Measurements from ENCODE around the gene PDE10A. TPM values are rescaled to one million over a fixed set of nuclear protein-coding genes. Genes with fewer than 3 reads are reported as not detected.
"Not testable (repeated sequence)": the region's sequence is repeated elsewhere in the genome, so short reads cannot be mapped to it uniquely, and the experiment has no call there.

The PDE10A gene
- total RNA-seq, 2 experiments from 2014 or later: not detected

GRCh38 chr6:165594584-165595333 is 68.3 kb downstream of the PDE10A start:
- DNase-seq (no peak), ATAC-seq (no peak)
- ChIA-PET CTCF (no interaction called here), POLR2A (no interaction called here)
- TF ChIP-seq, protein P1, sequence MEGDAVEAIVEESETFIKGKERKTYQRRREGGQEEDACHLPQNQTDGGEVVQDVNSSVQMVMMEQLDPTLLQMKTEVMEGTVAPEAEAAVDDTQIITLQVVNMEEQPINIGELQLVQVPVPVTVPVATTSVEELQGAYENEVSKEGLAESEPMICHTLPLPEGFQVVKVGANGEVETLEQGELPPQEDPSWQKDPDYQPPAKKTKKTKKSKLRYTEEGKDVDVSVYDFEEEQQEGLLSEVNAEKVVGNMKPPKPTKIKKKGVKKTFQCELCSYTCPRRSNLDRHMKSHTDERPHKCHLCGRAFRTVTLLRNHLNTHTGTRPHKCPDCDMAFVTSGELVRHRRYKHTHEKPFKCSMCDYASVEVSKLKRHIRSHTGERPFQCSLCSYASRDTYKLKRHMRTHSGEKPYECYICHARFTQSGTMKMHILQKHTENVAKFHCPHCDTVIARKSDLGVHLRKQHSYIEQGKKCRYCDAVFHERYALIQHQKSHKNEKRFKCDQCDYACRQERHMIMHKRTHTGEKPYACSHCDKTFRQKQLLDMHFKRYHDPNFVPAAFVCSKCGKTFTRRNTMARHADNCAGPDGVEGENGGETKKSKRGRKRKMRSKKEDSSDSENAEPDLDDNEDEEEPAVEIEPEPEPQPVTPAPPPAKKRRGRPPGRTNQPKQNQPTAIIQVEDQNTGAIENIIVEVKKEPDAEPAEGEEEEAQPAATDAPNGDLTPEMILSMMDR (IDR thresholded peaks at IDR 0.05): no peak
- Mint-ChIP-seq H3K9me3 (peaks cover 2% of the 10 kb centered on the region), H3K27ac (no peak overlapping the region), H3K4me1 (ENCODE audit: low read depth) (no peaks in the 10 kb centered on the region), H3K27me3 (no peaks in the 10 kb centered on the region), H3K36me3 (ENCODE audit: low read depth) (no peaks in the 10 kb centered on the region), H3K4me3 (no peak overlapping the region)
- intact Hi-C loops (cut with micrococcal nuclease): no loop called here

DNA sequence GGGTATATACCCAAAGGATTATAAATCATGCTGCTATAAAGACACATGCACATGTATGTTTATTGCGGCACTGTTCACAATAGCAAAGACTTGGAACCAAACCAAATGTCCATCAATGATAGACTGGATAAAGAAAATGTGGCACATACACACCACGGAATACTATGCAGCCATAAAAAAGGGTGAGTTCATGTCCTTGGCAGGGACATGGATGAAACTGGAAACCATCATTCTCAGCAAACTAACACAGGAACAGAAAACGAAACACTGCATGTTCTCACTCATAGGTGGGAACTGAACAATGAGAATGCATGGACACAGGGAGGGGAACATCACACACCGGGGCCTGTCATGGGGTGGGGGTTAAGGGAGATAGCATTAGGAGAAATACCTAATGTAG is 70.1 kb downstream of the PDE10A start:
- H3K27me3 Mint-ChIP-seq; H3K36me3 Mint-ChIP-seq (ENCODE audit: low read depth); H3K4me3 Mint-ChIP-seq; DNase-seq; H3K27ac Mint-ChIP-seq; ATAC-seq; H3K9me3 Mint-ChIP-seq; CTCF ChIA-PET; intact Hi-C loops (cut with micrococcal nuclease); POLR2A ChIA-PET; H3K4me1 Mint-ChIP-seq (ENCODE audit: low read depth): not testable (repeated sequence)

- H3K4me1 Mint-ChIP-seq (ENCODE audit: low read depth): no peaks in the 10 kb centered on the region
- TF ChIP-seq, protein P1 (IDR thresholded peaks at IDR 0.05): no peak
- ChIA-PET POLR2A (interaction anchor here (0.9 kb wide), 1 partner anchor 93 kb away, joined by 4 read pairs; no protein-coding TSS in a partner anchor), CTCF (no interaction called here)
- DNase-seq: no peak
- H3K4me3 Mint-ChIP-seq: no peak overlapping the region
- H3K27ac Mint-ChIP-seq: no peak overlapping the region
- H3K27me3 Mint-ChIP-seq: no peaks in the 10 kb centered on the region
- peaks cover 3% of the 10 kb centered on the region for H3K9me3 Mint-ChIP-seq
- no peaks in the 10 kb centered on the region for H3K36me3 Mint-ChIP-seq (ENCODE audit: low read depth)
- intact Hi-C loops (cut with micrococcal nuclease): no loop called here
- no peak for ATAC-seq
Measured at GRCh38 chr6:165588515-165588914, 74.5 kb downstream of the PDE10A start.

- no peak overlapping the region for H3K4me3 Mint-ChIP-seq
- no peaks in the 10 kb centered on the region for H3K36me3 Mint-ChIP-seq (ENCODE audit: low read depth)
- DNase-seq (no peak), ATAC-seq (no peak)
- H3K9me3 Mint-ChIP-seq: peaks cover 3% of the 10 kb centered on the region
- POLR2A ChIA-PET: no interaction called here
- TF ChIP-seq, protein P1 (IDR thresholded peaks at IDR 0.05): no peak
- no peaks in the 10 kb centered on the region for H3K27me3 Mint-ChIP-seq
- intact Hi-C loops (cut with micrococcal nuclease): no loop called here
- CTCF ChIA-PET: no interaction called here
- H3K4me1 Mint-ChIP-seq (ENCODE audit: low read depth): no peaks in the 10 kb centered on the region
- H3K27ac Mint-ChIP-seq: no peak overlapping the region
Measured at GRCh38 chr6:165587206-165587605, 75.8 kb downstream of the PDE10A start.

DNA sequence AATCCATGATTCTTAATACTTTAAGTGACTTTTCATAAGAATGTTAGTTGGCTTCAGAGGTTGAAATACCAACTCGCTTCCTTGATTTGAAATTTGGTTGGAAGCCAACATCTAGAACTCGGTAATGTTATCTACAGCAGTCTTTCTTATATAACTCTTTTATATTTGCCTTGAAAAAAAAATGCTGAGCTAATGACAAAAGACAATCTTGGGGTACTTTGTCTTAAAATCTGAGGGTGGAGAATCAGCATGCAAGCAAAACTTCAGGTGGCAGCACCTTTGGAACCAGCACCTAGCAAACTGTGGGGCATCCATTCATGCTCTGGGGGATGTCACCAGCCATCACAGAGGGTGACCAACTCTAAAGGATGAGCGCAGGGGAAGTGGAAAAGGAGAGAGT is 76.3 kb downstream of the PDE10A start:
- Mint-ChIP-seq H3K4me3 (no peak overlapping the region), H3K27ac (no peak overlapping the region), H3K9me3 (peaks cover 3% of the 10 kb centered on the region), H3K36me3 (ENCODE audit: low read depth) (no peaks in the 10 kb centered on the region), H3K27me3 (no peaks in the 10 kb centered on the region), H3K4me1 (ENCODE audit: low read depth) (no peaks in the 10 kb centered on the region)
- intact Hi-C loops (cut with micrococcal nuclease): no loop called here
- TF ChIP-seq, protein P1 (IDR thresholded peaks at IDR 0.05): no peak
- DNase-seq (no peak), ATAC-seq (no peak)
- ChIA-PET POLR2A (no interaction called here), CTCF (no interaction called here)

Data from activated CD8-positive, alpha-beta T cell treated with anti-CD3 and anti-CD28 coated beads for 36 hours (primary cell).